ENCODE results near the gene FAM209A.

DNA sequence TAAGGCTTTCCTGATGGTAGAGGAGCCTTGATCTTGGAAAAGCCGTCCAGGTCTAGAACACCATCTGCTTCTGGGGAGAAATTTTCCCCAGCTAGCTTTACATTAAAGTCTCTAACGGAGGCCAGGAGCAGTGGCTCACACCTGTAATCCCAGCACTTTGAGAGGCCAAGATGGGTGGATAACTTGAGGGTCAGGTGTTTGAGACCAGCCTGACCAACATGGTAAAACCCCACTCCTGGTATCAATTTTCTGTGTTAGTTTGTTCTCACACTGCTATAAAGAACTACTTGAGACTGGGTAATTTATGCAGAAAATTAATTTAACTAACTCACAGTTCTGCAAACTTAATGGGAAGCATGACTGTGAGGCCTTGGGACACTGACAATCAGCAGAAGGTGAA lies 46.3 kb downstream of the FAM209A start:
- TF ChIP-seq, protein P1, sequence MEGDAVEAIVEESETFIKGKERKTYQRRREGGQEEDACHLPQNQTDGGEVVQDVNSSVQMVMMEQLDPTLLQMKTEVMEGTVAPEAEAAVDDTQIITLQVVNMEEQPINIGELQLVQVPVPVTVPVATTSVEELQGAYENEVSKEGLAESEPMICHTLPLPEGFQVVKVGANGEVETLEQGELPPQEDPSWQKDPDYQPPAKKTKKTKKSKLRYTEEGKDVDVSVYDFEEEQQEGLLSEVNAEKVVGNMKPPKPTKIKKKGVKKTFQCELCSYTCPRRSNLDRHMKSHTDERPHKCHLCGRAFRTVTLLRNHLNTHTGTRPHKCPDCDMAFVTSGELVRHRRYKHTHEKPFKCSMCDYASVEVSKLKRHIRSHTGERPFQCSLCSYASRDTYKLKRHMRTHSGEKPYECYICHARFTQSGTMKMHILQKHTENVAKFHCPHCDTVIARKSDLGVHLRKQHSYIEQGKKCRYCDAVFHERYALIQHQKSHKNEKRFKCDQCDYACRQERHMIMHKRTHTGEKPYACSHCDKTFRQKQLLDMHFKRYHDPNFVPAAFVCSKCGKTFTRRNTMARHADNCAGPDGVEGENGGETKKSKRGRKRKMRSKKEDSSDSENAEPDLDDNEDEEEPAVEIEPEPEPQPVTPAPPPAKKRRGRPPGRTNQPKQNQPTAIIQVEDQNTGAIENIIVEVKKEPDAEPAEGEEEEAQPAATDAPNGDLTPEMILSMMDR (IDR thresholded peaks at IDR 0.05): no peak
- TF ChIP-seq POLR2A (IDR thresholded peaks at IDR 0.05): no peak

All from breast epithelium (tissue), 3 donors.